GM10248 (cell line): ENCODE data around the gene ZNF76.
"Not testable (repeated sequence)": the region's sequence is repeated elsewhere in the genome, so short reads cannot be mapped to it uniquely, and the experiment has no call there.

Experiments used
- CTCF ChIA-PET: fragments of 300-600 bp; sonication (Branson Sonifier 250); formaldehyde crosslinking; extraction: SDS; loops from one replicate; lab custom pipeline; 2021; ENCODE audit warnings: antibody characterized with exemption; lab: Yijun Ruan, JAX
- POLR2A ChIA-PET: fragments of 350-650 bp; sonication (Branson Sonifier 250); formaldehyde crosslinking; extraction: SDS; loops from one replicate; lab custom pipeline; 2020; ENCODE audit warnings: antibody characterized with exemption; lab: Yijun Ruan, JAX
- DNase-seq: peaks from one replicate; pipeline ENCODE4 v3.0.0; 2012; ENCODE audit errors: extremely low spot score
- TF ChIP-seq, protein P1 (sequence below): IDR thresholded peaks from 2 replicates; pipeline ENCODE4 v1.5.1; 2012; ENCODE audit warnings: mild to moderate bottlenecking, low read depth; ENCODE audit errors: extremely low read depth, missing control alignments, control extremely low read depth

Gene ZNF76

DNA sequence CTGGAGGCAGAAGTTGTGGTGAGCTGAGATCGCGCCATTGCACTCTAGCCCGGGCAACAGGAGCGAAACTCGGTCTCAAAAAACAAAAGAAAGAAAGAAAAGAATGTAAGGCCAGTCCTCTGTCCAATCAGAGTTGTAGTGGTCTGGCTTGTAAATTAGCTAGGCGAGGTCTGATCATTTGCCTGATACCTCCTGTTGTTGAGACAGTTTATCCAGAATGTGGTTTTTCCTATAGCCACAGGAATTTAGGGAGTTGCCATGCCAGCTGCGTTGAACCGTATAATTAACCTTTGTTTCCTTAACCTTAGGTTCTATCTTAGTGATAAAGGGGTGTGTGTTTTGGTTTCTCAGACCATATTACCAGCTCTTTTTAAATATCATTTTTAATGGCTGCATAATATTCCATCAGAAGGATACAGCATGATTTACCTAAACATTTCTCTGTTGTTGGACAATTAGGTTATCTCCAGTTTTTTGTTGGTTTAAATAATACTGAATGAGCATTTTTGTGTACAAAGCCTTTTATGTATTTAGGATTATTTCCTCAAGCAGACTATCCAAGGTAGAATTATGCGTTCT is 71.1 kb downstream of the ZNF76 start:
- ChIA-PET POLR2A (no interaction called here), CTCF (interaction anchor here (1.1 to 16.0 kb wide), 5 partner anchors 11 to 119 kb away, joined by 3 to 198 read pairs (median 4); partner anchors contain the start of gene DEF6)
- TF ChIP-seq, protein P1, sequence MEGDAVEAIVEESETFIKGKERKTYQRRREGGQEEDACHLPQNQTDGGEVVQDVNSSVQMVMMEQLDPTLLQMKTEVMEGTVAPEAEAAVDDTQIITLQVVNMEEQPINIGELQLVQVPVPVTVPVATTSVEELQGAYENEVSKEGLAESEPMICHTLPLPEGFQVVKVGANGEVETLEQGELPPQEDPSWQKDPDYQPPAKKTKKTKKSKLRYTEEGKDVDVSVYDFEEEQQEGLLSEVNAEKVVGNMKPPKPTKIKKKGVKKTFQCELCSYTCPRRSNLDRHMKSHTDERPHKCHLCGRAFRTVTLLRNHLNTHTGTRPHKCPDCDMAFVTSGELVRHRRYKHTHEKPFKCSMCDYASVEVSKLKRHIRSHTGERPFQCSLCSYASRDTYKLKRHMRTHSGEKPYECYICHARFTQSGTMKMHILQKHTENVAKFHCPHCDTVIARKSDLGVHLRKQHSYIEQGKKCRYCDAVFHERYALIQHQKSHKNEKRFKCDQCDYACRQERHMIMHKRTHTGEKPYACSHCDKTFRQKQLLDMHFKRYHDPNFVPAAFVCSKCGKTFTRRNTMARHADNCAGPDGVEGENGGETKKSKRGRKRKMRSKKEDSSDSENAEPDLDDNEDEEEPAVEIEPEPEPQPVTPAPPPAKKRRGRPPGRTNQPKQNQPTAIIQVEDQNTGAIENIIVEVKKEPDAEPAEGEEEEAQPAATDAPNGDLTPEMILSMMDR = no peak

GRCh38 chr6:35332074-35332887 is 72.7 kb downstream of the ZNF76 start:
- DNase-seq, POLR2A ChIA-PET: not testable (repeated sequence)
- CTCF ChIA-PET = interaction anchor here (1.2 to 16.0 kb wide), 5 partner anchors 10 to 118 kb away, joined by 3 to 198 read pairs (median 4); partner anchors contain the start of genes DEF6 and PPARD

More for the DNA sequence above, 71.1 kb downstream of the ZNF76 start:
- no peak for DNase-seq

GRCh38 chr6:35341557-35341956 is 82.0 kb downstream of the ZNF76 start:
- DNase-seq = no peak
- ChIA-PET POLR2A (interaction anchor here (1.4 kb wide), 1 partner anchor 127 kb away, joined by 3 read pairs; the partner anchor contains the start of gene RPL10A), CTCF (interaction anchor here (0.6 to 10.2 kb wide), 30 partner anchors 9 to 302 kb away, joined by 3 to 213 read pairs (median 4); partner anchors contain the start of genes DEF6, FANCE and RPL10A)
- TF ChIP-seq, protein P1 = no peak

DNA sequence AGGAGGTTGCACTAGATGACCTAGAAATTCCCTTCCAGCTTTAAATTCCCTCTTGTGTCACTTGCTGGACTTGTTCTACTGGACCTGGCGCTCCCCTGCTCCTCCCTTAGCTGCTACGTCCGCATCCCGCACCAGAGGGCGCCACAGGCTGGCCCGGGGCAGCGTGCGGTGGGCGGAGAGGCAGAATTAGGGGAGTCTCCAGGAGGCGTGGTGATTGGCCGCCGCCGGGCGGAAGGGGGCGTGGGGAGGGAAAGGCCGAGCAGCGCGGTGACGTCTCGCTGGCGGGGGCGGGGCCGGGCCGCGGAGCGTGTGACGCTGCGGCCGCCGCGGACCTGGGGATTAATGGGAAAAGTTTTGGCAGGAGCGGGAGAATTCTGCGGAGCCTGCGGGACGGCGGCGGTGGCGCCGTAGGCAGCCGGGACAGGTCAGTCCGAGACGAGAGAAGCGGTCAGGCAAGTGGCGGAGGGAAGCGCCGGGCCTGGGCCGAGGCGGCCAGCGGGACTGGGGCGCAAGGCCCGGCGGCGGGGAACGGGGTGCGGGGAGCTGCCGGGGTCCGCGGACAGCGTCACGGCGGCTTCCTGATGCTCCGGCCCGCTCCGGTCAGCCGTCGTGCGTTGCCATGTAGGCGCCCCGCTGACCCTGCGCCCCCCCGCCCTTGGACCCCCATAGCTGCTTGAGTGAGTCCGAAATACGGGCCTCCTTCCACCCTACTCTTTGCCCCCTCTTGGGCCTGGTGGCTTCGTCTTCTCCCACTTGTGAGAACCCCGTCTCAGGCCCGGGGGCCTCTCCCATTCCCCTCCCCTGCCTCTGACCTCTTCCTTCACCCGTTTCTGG is 82.9 kb downstream of the ZNF76 start, which contains the start of gene PPARD:
TSS of gene PPARD (plus strand) at position 301 of the 834 bp plus-strand sequence. CDS start 68,530 bp downstream, outside the sequence.
- TF ChIP-seq, protein P1 = peak; percentile 98
- DNase-seq = peak; percentile 100
- POLR2A ChIA-PET = interaction anchor here (1.4 kb wide), 1 partner anchor 126 kb away, joined by 3 read pairs; the partner anchor contains the start of gene RPL10A
- CTCF ChIA-PET = interaction anchor here (0.6 to 10.2 kb wide), 41 partner anchors 10 to 301 kb away, joined by 3 to 213 read pairs (median 4); partner anchors contain the start of genes DEF6, FANCE and RPL10A

- TF ChIP-seq, protein P1 = no peak
- ChIA-PET POLR2A (interaction anchor here (1.4 kb wide), 1 partner anchor 125 kb away, joined by 3 read pairs; the partner anchor contains the start of gene RPL10A), CTCF (interaction anchor here (0.7 to 10.2 kb wide), 32 partner anchors 9 to 300 kb away, joined by 3 to 213 read pairs (median 6); partner anchors contain the start of genes DEF6, FANCE and RPL10A)
- DNase-seq = no peak
These were observed 83.7 kb downstream of the ZNF76 start for GRCh38 chr6:35343092-35343834.

DNA sequence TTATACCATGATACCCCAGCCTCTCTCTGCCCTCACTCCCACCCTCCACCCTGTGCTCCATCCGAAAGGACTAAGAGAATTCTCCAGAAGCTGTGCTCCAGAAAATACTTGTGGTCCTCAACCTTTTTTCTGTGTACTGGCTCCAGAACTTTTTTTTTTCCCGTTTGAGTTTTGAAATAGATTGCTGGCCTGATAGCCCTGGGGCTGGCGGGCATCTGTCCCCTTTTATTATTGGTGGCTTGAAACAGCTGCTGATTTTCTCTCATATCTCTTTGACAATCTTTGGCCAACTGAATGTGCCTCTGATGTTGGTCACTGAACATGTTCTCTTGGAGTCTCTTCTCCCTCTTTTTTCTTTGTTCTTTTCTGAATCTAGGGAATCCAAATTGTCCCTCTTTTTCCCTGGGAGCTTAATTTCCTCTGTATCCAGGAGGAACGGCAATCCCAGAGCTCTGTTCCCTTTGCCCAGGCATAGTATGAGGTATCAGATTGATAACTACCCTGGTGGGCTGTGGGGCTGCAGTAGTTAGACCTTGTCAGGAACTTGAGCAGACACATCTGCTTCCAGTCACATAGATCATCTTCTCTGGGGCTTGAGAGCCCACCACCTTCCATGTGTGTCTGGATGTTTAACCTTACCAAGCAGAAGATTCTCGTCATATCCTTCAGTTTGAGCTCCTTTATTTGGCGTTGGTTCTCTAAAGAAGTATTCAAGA is 84.5 kb downstream of the ZNF76 start:
- TF ChIP-seq, protein P1 = no peak
- ChIA-PET CTCF (interaction anchor here (0.8 to 10.2 kb wide), 18 partner anchors 11 to 124 kb away, joined by 3 to 213 read pairs (median 4); partner anchors contain the start of genes FANCE and RPL10A), POLR2A (no interaction called here)
- no peak for DNase-seq
